ENCODE measurements around the gene DCC.

GRCh38 chr18:52523566-52523965, 183.6 kb downstream of the DCC start:
- TF ChIP-seq CTCF (IDR thresholded peaks at IDR 0.05) (no peak), JUN (IDR thresholded peaks at IDR 0.05) (no peak), NFE2L2 (conservative IDR thresholded peaks at IDR 0.05; ENCODE audit: low read length) (no peak), EP300 (IDR thresholded peaks at IDR 0.05) (no peak), CHD4 (IDR thresholded peaks at IDR 0.05; ENCODE audit: borderline replicate concordance) (no peak), BHLHE40 (IDR thresholded peaks at IDR 0.05; ENCODE audit: low read depth, low read length) (no peak), FOXS1 (CRISPR knock-in tag; IDR thresholded peaks at IDR 0.05) (no peak), USF2 (IDR thresholded peaks at IDR 0.05) (no peak)

Data from A549 (cell line).